CD1c-positive myeloid dendritic cell (primary cell): ENCODE measurements around the gene TRNP1.
"Not testable (repeated sequence)": the region's sequence is repeated elsewhere in the genome, so short reads cannot be mapped to it uniquely, and the experiment has no call there.

Experiments used
- DNase-seq: peaks from one replicate; pipeline ENCODE4 v3.0.0-alpha.2; 2016; ENCODE audit errors: extremely low spot score

The TRNP1 gene, protein sequence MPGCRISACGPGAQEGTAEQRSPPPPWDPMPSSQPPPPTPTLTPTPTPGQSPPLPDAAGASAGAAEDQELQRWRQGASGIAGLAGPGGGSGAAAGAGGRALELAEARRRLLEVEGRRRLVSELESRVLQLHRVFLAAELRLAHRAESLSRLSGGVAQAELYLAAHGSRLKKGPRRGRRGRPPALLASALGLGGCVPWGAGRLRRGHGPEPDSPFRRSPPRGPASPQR

DNA sequence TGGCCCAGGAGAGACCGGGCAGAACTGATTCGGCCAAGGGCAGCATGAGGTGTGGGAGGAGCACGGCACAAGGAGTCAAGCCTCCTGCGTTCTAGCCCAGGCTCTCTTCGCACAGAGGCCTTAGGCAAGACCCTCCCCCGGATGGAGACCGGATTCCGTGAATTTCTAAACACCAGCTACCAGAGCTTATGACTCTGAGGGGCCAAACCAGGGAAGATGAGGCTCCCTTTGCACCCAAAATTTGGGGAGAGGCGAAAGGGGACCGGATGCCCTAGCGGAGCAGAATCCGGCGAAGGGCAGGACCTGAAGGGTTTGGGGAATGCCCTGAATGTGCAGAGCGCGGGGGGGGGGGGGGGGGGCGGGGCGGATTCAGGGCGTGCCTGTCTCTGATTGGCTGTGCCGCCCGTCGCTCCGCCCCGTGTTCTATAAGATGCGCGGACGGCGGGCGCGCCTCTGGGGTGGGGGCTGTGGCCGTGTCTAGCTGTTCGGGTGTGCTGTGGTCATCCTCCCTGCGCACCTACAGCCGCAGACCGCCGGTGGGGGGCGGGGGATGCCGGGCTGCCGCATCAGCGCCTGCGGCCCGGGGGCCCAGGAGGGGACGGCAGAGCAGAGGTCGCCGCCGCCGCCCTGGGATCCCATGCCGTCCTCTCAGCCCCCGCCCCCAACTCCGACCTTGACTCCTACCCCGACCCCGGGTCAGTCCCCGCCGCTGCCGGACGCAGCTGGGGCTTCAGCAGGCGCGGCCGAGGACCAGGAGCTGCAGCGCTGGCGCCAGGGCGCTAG is at the start of gene TRNP1:
TRNP1 (plus strand) TSS at position 456 of the 783 bp plus-strand sequence; CDS start at position 551, 95 bp downstream.
- peak; percentile 50 for DNase-seq

DNA sequence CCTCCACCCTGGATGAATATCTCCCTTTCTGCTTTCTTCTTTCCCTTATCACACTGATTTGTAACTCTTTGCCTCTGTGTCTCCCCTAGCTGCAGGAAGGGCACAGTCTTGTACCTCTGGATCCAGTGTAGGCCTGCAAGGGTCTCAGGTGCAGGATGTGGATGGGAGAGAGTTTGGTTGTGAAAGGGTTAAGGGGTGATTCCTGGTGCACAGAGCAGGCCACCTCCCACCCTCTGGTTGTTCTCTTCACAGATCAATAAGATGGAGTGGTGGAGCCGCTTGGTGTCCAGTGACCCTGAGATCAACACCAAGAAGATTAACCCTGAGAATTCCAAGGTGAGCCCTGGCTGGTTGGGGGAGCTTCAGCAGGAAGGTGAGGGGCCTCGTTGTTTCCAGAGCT is 48.4 kb upstream of the TRNP1 start:
- DNase-seq: no peak

DNA sequence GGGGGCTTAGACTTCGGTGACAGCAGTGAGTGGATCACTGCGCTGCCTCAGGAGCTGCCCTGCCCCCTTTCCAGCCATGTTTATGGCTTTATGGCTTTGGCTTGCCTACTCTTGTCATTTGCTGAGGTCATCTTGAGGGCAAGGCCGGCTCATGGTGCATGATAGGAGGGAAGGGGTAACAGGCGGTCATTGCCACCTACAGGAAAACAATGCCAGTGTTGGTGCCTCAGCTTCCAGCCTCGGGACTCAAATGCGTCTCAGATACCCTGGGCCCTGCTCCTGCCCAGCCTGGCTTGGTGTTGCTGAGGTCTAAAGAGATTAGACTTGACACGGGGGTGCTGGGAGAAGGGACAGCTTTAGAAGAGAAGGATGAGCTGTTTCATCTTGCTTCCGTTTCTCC is 47.8 kb upstream of the TRNP1 start:
- DNase-seq: no peak

DNA sequence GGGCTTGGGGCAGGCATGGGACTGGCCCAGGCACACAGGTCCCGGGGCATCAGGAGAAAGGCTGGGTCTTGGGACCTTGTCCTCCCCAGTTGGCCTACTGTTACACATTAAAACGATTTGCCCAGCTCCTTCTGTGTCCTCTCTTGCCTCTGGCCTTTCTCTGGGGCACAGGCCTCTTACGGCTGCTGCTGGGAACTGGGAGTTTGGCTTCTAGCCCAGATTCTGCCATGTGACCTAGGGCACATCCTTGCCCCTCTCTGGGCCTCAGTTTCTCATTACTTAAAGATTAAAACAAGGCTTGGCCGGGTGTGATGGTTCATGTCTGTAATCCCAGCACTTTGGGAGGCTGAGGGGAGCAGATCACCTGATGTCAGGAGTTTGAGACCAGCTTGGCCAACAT is 47.2 kb upstream of the TRNP1 start:
- no peak for DNase-seq

DNA sequence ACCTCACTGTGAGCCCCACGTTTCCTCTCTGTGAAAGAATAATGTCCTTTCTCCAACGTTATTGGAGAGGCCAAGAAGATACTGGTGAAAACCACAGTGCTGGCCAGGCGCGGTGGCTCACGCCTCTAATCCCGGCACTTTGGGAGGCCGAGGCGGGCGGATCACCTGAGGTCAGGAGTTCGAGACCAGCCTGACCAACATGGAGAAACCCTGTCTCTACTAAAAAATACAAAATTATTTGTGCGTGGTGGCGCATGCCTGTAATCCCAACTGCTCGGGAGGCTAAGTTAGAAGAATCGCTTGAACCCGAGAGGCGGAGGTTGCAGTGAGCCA is 44.8 kb upstream of the TRNP1 start:
- not testable (repeated sequence) for DNase-seq

DNA sequence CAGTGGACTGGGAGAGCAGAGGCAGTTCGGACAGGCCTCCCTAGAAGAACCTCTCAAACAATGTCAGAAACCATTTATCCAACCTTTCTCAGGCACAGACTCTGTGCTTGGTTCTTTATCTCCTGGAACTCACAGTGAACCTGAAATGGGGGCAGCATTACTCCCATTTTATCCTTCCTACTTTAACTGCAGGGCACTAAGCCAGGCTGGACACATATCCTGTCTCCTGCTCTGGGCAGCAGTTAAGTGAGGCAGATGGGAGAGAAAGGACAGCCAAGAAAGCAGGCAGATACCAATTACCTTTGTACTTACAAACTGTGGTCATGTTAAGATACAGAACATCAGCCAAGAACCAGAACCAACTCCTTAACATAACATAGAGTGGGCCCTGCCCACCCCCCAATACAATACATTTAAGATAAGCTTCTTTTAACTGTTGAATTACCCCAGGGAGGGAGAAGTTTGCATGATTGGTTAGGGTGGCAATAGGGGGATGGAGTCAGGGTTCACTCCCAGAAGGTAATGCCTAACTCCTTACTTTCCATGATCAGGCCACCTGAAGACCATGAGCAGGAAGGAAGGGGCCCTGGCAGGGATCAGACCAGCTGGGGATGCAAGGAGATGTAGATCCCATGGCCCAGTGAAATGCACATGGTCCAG is 44.1 kb upstream of the TRNP1 start:
- no peak for DNase-seq

DNA sequence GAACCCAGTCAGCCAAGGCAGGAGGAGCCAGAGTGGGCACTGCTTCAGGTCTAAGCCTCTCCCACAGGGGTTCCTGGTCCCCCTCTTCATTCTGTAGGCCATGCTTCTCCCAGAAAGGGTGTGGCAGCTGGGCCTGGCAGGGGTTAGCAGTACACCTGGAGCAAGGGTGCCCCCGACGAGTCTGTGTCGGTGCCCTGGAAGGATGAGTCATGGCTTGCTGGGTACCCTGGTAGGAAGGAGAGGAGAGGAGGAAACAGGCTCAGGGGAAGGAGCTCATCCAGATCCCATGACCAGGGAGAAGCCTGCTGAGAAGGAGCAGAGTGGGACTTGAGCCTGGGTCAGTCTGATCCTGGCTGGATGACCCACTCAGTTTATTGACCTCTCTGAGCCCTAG is 43.6 kb upstream of the TRNP1 start:
- no peak for DNase-seq

DNA sequence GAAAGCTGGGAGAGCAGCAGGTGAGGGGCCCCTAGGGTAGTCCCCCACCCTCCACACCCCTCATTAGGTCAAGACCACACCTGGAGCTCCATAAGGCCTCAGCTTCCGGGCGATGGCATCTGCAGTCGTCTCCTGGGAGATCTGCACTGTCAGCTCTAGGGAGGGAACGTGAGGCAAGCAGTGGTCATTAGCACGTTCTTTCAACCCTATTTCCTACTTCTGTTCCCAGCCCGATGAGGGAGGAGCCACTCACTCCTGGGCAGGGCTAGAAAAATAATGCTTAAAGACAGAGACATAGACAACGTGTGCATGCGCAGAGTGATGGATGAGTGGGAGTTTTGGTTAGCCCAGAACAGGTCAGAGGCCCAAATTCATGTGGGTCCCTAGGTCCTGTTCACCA is 42.9 kb upstream of the TRNP1 start:
- no peak for DNase-seq

DNA sequence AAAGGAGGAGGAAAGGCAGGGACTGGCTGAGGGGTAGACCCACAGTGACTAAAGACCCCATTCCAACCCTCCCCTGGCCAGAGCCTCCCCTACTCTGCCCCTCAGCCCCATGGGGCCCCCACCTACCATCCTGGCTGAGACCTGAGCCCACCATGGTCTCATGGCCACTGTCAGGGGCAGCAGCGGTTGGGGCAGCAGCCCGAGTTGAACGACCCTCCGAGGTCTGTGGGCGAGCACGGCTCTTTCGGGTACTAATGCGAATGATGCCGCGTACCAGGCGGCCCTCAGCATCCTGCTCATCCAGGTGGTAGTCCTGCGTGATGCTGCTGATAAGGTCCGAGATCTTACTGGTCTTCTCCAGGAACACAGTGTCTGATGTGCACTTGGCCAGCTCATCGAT is 42.3 kb upstream of the TRNP1 start:
- DNase-seq: no peak

DNA sequence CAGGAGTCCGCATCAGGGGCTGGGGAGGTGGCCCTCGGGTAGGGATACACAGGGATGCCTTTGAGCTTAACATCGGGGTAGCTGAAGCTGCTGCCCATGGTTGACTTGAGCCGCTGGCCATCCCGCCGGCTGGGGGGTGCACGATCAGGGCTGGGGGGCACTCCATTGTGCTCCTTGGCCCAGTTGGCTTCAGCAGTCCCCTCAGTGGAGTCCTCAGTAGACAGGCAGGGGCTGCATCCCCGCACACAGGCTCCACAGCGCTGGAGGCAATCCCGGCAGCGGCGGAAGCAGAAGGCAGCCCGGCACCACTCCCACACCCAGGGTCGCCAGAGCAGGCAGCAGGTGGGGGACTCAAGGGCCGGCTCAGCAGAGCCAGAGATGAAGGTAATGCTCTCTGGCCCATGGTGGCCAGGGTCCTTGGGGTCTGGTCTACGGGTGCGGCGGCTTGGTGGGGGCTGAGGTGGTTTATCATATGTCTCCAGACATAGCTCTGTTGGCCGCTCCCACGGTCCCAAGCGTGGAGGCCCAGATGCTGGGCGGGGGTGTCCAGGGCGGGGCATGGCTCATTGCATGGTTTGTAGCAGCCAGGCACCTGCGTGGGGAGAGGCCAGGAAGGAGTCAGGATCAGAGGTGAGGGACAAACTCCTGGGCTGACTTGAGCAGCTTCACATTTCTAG is 41.5 kb upstream of the TRNP1 start:
- no peak for DNase-seq

DNA sequence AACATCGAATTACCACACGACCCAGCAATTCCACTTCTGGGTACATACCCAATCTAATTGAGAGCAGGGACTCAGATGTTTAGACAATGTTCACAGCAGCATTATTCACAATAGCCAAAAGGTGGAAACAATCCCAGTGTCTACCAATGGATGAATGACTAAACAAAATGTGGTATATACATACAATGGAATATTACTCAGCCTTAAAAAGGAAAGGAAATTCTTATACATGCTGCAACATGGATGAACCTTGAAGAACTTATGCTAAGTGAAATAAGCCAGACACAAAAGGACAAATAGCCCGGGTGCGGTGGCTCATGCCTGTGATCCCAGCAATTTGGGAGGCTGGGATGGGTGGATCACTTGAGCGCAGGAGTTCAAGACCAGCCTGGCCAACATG is 40.1 kb upstream of the TRNP1 start:
- no peak for DNase-seq

DNA sequence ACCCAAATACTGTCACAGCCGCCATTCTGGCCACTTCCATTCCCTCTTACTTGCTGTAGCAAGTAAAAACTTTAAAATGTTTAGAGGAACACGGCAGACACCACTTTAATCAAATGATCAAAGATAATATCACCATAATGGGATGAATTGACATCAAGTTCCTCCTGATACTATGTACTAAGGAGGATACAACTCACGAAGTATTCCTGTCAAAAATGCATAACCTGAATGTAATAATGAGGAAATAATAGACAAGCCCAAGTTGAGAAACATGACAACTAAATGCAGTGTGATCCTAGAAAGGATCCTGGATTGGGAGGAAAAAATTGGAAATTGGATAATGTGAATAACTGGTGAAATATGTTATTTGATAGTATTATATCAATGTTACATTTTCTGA is 37.2 kb upstream of the TRNP1 start:
- no peak for DNase-seq

DNA sequence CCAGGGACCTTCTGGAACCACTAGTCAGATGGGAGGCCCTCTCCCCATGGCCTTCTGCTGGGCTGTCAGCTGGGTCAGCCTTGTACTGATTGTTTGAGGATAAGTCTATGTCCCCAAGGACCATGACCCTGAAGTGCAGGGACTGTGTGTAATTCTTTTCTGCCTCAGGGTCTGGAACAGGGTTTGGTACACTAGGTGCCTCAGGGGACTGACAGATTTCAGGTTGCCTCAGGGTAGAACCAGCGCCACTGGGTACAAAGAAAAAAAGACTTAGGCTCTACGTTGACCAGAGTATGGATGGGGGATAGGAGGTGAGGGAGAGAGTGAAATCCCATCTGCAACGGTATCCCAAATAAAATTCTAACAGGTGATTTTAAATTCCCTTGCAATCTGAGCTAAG is 36.2 kb upstream of the TRNP1 start:
- no peak for DNase-seq

DNA sequence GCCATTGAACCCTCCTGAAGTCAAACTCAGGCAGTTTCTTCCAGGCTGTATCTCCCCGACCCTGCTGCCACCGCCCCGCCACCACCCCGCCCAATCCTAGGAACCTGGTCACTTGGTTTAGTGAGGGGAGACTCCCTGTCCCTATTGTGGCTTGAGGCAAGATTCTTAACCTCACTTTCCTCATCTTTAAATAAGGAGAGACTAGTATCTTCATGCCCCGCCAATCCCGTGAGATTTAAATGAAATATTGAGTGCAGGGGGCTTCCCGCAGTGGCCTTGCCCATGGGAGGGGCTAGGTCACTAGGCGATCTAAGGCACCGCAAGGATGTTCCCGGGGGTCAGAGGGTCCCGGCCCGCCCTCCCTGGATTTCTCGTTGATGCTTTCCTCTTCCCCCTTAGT is 34.2 kb upstream of the TRNP1 start:
- DNase-seq: no peak

DNA sequence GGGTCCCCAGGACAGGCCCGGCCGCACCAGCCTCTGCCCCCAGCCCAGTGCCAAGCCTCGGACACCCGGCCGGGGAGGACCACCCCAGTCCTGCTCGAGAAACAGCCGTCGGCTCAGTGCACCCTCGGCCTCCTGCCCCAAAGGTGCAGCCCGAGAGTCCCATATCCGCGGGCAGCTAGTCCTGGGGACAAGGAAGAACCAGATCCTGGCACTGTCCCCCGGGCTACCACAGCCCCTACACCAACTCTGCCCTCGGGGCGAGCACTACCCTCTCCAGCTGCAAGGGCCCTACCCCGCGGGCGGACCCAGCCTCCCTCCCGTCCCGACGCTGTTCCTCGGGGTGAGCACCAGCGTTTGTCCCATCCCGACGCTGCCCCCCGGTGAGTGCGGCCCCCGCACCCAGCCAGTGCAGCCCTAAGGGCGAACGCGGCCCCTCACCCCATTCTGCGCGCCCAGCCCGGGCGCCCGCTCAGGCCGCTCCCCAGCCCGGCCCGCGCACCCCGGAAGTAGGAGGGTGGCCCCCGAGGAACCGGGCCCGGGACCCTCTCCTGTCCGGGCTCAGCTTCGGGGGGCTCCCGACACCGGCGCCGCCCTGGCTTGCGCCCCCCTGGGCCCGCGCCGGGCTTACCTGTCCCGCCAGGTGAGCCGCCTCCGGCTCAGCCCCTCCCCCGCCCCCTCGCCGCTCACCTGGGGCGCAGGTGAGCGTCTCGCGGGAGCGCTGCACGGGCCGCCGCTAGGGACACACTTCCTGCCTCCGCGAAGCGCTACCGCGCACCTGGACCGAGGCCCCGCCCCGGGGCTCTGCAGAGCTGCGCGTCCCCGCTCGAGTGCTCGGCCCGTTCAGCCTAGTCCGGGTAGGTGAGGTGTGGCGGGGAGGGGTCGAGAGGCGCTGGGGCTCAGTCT is 33.5 kb upstream of the TRNP1 start, which contains the start of gene KDF1:
KDF1 (minus strand) TSS at position 747 of the 903 bp plus-strand sequence. CDS start 8,088 bp downstream, outside the sequence.
- peak; percentile 10 for DNase-seq

DNA sequence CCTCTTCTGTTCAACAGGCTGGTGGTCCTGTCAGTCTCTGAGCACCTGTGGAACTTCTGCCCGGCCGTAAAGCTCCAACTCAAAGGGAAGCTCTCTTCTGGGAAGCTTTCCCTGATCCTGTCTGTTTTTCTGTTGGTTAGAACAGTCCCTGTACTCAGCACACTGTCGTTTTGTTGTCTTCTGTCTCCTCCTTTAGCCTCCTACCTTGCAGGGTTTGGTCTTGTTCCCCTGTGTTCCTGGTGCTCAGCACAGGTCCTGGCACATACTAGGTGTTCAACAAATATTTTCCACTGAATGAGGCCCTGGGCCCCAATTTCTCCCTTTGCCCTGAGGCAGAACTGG is 32.9 kb upstream of the TRNP1 start:
- DNase-seq: no peak

DNA sequence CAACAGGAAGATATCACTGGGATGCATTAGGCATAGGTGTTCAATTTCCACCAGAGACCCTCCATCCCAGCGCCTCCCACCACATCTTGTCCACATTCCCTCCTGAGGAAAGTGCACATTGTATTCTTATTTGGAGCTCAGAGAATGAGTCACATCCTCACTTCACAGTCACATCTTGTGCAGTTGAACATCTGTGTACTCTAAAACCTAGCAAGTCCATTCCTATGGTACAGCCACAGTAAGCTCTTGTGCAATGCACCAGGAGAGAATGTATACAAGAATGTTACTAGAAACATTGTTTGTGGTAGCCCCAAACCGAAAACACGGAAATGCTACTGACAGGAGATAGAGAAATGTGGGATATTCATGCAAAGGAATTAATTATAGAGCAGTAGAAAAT is 31.7 kb upstream of the TRNP1 start:
- no peak for DNase-seq

DNA sequence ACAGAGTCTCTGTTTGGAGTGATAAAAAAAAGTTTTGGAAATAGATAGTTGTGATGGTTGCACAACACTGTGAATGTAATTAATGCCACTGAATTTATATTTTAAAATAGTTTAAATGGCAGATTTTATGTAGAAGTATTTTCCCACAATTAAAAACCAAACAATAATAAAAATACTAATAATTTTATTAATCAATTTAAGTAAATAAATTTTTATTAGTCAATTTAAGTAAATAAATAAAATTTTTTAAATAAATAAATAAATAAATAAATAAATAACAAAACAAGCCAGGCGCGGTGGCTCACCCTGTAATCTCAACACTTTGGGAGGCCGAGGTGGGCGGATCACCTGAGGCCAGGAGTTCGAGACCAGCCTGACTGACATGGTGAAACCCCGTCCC is 28.3 kb upstream of the TRNP1 start:
- no peak for DNase-seq

DNA sequence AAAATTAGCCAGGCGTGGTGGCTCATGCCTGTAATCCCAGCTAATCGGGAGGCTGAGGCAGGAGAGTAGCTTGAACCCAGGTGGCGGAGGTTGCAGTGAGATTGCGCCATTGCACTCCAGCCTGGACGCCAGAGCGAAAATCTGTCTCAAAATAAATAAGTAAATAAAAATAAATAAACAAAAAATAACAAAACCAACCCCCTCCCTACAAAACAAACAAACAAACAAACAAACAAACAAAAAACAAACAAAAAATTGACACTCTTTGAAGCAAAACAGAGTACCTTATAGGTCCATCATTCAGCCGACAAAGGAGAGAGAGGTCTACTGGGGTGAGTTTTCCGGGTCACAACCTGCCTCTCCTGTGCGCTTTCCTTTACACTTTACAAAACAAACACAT is 27.9 kb upstream of the TRNP1 start:
- DNase-seq: no peak

DNA sequence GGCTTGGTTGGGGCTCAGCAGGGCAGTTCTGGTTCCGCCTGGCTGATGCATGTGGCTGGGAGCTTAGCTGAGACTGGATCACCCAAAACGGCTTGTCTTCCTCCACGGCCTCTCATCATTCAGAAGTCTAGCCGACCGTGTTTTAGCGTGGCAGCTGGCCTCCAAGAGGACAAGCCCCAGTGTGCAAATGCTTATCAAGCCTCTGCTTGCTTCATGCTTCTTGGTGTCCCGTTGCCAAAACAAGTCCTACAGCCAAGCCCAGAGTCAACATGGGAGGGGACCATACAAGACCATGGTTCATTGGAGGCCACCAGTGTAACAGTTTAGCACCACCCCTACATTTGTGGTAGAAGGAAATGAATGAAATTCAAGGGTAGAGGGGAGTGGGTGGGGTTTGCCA is 22.7 kb upstream of the TRNP1 start:
- no peak for DNase-seq

DNA sequence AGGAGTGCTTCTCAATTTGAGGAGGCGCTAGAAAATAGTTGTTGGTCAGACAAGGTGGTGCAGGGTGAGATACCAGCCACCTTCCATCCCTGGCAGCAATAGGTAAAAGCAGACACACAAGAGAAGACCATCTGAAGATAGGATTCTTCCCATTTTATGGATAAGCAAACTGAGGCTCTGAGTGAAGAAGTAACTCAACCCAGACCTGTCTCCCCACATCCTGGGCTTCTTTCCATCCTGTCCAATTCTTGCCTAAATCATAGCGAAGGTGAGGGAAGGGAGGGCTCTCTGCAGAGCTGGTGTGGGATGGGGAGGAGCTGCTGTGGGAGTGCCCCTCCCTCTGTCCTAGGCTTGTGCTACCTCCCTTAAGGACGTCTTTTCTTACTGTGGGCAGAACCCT is 21.9 kb upstream of the TRNP1 start:
- no peak for DNase-seq

DNA sequence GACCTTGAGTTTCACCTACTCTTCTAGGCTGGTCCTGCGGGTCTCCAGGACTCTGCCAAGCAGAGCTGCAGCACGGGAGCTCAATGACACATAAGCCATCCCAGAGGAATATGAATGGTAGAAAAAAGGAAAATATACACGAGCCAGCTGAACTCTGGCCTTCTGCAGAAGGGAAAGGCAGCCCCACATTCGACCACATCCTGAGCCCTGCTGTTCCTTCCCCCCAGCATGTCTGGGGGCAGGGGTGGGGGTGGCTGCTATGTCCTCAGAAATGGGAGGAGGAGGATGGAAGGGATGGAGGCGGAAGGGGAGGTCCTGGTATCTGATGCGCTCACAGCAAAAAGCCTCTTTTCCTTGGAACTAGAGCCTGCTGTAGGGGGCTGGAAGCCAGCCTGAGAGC is 21.1 kb upstream of the TRNP1 start:
- DNase-seq: no peak
